A673 (cell line): ENCODE results near the gene ZBED1. TPM values are rescaled to one million over a fixed set of nuclear protein-coding genes. Genes with fewer than 3 reads are reported as not detected.

Experiments
- BruUV-seq: library from RNA; stranded (reverse); fragments of 400-500 nt; replicated peaks from 2 replicates; lab custom pipeline; 2021; lab: Mats Ljungman, UMichigan
- CTCF ChIA-PET: fragments of 300-600 bp; sonication (Branson Sonifier 250); formaldehyde crosslinking; loops from one replicate; lab custom pipeline; 2022; ENCODE audit warnings: antibody characterized with exemption; lab: Charles Lee
- POLR2A ChIA-PET: fragments of 300-600 bp; sonication (Branson Sonifier 250); formaldehyde crosslinking; loops from one replicate; lab custom pipeline; 2022; ENCODE audit warnings: antibody characterized with exemption; ENCODE audit not compliant: low non-redundant PET; lab: Charles Lee
- DNase-seq: peaks from one replicate; pipeline ENCODE4 v3.0.0-alpha.2; 2015; ENCODE audit warnings: low spot score
- H3K27ac ChIP-seq: fragments of 200-600 bp; sonication (generic); 2 replicates; pipeline ENCODE4 v1.5.1; 2016; ENCODE audit warnings: mixed run types, low read depth, mild to moderate bottlenecking, mixed read lengths, antibody characterized with exemption, low read length; ENCODE audit not compliant: poor library complexity, severe bottlenecking
- H3K27me3 ChIP-seq: fragments of 200-600 bp; sonication (generic); replicated peaks from 2 replicates; pipeline ENCODE4 v1.6.1; 2017; ENCODE audit warnings: mixed run types, low read depth, mild to moderate bottlenecking, mixed read lengths, antibody characterized with exemption, low read length; ENCODE audit not compliant: insufficient read depth, poor library complexity
- H3K36me3 ChIP-seq: fragments of 200-600 bp; sonication (generic); 2 replicates; pipeline ENCODE4 v1.6.1; 2016; ENCODE audit warnings: mixed run types, mild to moderate bottlenecking, mixed read lengths, antibody characterized with exemption, low read length; ENCODE audit not compliant: insufficient read depth, poor library complexity, severe bottlenecking
- H3K4me1 ChIP-seq: fragments of 200-600 bp; sonication (generic); 2 replicates; pipeline ENCODE4 v1.6.1; 2017; ENCODE audit warnings: mixed run types, mild to moderate bottlenecking, mixed read lengths, antibody characterized with exemption, low read length; ENCODE audit not compliant: insufficient read depth, poor library complexity, severe bottlenecking
- H3K4me3 ChIP-seq: fragments of 200-600 bp; sonication (generic); 2 replicates; pipeline ENCODE4 v1.5.1; 2016; ENCODE audit warnings: low read depth, mixed run types, mild to moderate bottlenecking, mixed read lengths, low read length; ENCODE audit not compliant: poor library complexity, severe bottlenecking
- H3K9me3 ChIP-seq: fragments of 200-600 bp; sonication (generic); 2 replicates; pipeline ENCODE4 v1.6.1; 2016; ENCODE audit warnings: mixed run types, low read depth, mild to moderate bottlenecking, mixed read lengths, antibody characterized with exemption, low read length; ENCODE audit not compliant: poor library complexity, severe bottlenecking
- CTCF ChIP-seq: fragments of 300-800, 200-600 bp; sonication (generic); conservative IDR thresholded peaks from 2 replicates; pipeline ENCODE4 v1.5.1; 2017; ENCODE audit warnings: low read depth, mild to moderate bottlenecking, antibody characterized with exemption, low read length, moderate library complexity, mixed read lengths
- EZH2 ChIP-seq: fragments of 200-600 bp; sonication (generic); IDR thresholded peaks from 2 replicates; pipeline ENCODE4 v1.6.1; 2017; ENCODE audit warnings: borderline replicate concordance, low read depth, mild to moderate bottlenecking, mixed read lengths, antibody characterized with exemption, low read length; ENCODE audit not compliant: poor library complexity, severe bottlenecking
- intact Hi-C: fragments of 100-400 bp; cut with micrococcal nuclease; formaldehyde crosslinking; loops from one replicate; pipeline ENCODE4 v1.10.0; 2022; ENCODE audit not compliant: unreplicated experiment
- total RNA-seq: library from RNA; stranded (reverse); gene quantifications from 2 replicates; pipeline ENCODE4 v1.2.3, GENCODE V29; 2021

ZBED1 gene
- total RNA-seq, 1 experiment from 2014 or later = 37.6 TPM

GRCh38 chrX:2439613-2440012 lies 61.2 kb downstream of the ZBED1 start:
- TF ChIP-seq CTCF (no peak), EZH2 (no peak)
- H3K36me3 ChIP-seq = no peaks in the 10 kb centered on the region
- H3K4me1 ChIP-seq = no peaks in the 10 kb centered on the region
- H3K27me3 ChIP-seq = no peaks in the 10 kb centered on the region
- BruUV-seq = no TSS peak
- H3K9me3 ChIP-seq = no peaks in the 10 kb centered on the region
- no peak for DNase-seq
- POLR2A ChIA-PET = no interaction called here
- H3K27ac ChIP-seq = no peak overlapping the region
- CTCF ChIA-PET = no interaction called here
- intact Hi-C loops = no loop called here
- no peak overlapping the region for H3K4me3 ChIP-seq

Other genes with a start within 250 kb of the ZBED1 start
- 28.1 and 30.2 TPM in 2 replicates for gene DHRSX, start within 50 bp of the ZBED1 start, total RNA-seq
- gene CD99, start 190.3 kb upstream of the ZBED1 start, total RNA-seq = 1,443 and 1,572 TPM in 2 replicates